Fibroblast of the aortic adventitia (primary cell): ENCODE results near the gene MAST2. TPM values are rescaled to one million over a fixed set of nuclear protein-coding genes. Genes with fewer than 3 reads are reported as not detected.

Experiments used
- DNase-seq: peaks from one replicate; pipeline ENCODE4 v3.0.0-alpha.2; 2010; ENCODE audit warnings: low read depth
- H3K4me3 ChIP-seq: 2 replicates; pipeline ENCODE4 v1.5.1; 2011; ENCODE audit warnings: low read depth, mild to moderate bottlenecking, control low read depth, low read length, moderate library complexity
- CTCF ChIP-seq: IDR thresholded peaks from 2 replicates; pipeline ENCODE4 v1.5.1; 2011; ENCODE audit warnings: mild to moderate bottlenecking, low read length, control low read depth, inconsistent platforms; ENCODE audit not compliant: insufficient read depth
- total RNA-seq: library from RNA; depleted of rRNA; stranded (reverse); fragments of >200 nt; gene quantifications from 2 replicates; pipeline ENCODE4 v1.2.3, GENCODE V29; 2012; ENCODE audit warnings: low replicate concordance

Gene MAST2
- total RNA-seq, 1 donor = 28.3 TPM

GRCh38 chr1:46062651-46063319 is 259.4 kb downstream of the MAST2 start:
- peak; percentile 19 for DNase-seq
- TF ChIP-seq CTCF = no peak
- no peak overlapping the region for H3K4me3 ChIP-seq

- no peak for TF ChIP-seq CTCF
- no peak overlapping the region for H3K4me3 ChIP-seq
- DNase-seq = no peak
Observed at GRCh38 chr1:46064708-46065107, 261.3 kb downstream of the MAST2 start.

- DNase-seq = peak; percentile 2
- H3K4me3 ChIP-seq = no peak overlapping the region
- TF ChIP-seq CTCF = no peak
Observed at GRCh38 chr1:46065405-46065804, 262.0 kb downstream of the MAST2 start.

GRCh38 chr1:46067652-46068051 is 264.2 kb downstream of the MAST2 start:
- TF ChIP-seq CTCF = no peak
- no peak overlapping the region for H3K4me3 ChIP-seq
- no peak for DNase-seq

- DNase-seq = no peak
- TF ChIP-seq CTCF = no peak
Observed at GRCh38 chr1:46068525-46068924, 265.1 kb downstream of the MAST2 start.

GRCh38 chr1:46070164-46070814 is 266.9 kb downstream of the MAST2 start:
- no peak for DNase-seq
- no peak for TF ChIP-seq CTCF
- no peak overlapping the region for H3K4me3 ChIP-seq

More at GRCh38 chr1:46068525-46068924, 265.1 kb downstream of the MAST2 start:
- H3K4me3 ChIP-seq = no peak overlapping the region
